ENCODE data around the gene SESN1.
"Not testable (repeated sequence)": the region's sequence is repeated elsewhere in the genome, so short reads cannot be mapped to it uniquely, and the experiment has no call there.

SESN1 gene

DNA sequence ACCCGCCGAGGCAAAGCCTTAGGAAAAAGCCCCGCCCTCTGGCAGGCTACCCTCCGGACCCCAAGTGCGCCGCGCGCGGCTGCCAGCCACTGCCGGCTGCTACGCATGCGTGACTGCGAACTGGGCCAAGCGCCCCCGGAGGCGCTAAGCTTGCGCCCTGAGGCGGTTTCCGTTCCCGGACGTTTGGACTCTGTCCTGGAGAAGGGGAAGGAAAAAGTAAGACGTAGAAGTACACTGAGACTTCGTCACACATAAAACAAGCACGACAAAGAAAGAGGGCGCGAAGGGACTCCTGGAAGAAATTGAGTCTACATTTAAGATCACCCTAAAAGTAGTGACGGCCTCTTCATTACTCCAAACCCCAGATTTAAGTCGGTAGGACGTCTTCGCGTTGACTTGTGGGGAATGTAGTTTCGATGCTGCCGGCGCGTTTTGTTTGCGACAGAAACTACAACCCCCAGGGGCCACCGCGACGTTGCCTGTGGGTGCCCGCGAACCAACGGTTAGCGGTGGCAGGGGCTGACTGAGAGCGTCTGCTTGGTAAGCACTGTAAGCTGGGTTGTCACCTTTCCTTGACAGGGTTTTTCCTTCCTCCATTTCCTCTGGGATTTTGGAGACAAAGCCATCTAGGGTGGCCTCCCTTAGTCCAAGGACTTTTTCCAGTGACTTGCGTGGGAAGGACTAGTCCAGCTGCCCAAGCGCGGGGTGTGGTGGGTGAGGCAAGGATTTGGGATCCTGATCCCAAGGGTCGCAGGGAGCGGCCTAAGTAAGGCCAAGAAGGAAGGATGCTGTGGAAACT, 589 bp upstream of the SESN1 start, which contains the start of gene CEP57L1:
Gene CEP57L1 (plus strand): TSS at position 472 of the 799 bp plus-strand sequence. CDS start 49,715 bp downstream, outside the sequence.
- peak; percentile 63 for DNase-seq (ENCODE audit: low spot score)

DNA sequence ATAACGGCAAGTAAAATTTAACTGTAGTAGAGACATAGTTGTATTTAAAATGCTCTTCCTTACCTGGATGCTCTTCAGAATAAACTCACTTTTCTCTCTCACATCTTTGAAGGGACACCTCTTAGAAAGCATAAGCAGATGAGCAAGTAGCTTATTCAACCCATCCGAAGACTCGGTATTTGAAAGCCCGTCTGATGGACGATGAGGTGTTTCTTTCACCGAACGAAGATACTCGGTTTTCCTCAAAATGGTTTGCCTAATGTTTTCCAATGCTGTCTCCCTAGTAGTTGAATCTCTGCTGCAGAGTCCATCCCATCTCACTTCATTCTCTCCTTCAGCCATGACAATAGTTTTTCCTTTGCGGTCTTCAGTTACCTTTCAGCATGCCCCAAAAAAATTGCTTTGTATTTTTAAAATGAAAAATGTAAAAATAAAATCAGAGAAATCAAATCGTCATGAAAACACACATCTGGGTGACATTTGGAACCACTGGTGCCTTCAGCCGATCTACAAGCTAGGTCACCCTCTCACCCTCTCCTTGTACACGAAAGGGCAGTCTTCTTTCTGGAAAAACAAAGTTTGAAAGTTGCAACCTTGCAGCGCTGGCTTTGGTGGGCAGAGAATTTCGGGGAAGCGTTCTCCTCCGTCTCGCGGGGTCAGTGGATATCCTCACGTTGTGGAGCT, 772 bp downstream of the SESN1 start:
- DNase-seq (ENCODE audit: low spot score), result no peak

DNA sequence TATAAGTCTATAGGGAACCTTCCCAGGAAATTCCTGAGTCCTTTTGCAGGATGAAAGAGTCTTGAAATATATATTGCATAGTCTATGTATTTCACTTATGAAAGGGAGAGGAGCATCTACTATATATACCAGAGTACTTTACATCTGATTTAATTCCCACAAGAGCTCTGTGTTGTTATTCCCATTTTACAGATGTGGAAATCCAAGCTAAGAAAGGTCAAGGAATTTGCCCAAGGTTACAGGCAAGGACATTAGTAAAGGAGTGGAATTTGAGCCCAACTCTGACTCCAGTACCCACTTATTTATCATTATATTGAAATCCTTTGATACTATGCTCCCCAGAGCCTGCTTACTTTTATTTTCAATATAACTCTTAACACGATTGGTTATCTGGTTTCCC, 2.6 kb downstream of the SESN1 start:
- no peak for DNase-seq (ENCODE audit: low spot score)

DNA sequence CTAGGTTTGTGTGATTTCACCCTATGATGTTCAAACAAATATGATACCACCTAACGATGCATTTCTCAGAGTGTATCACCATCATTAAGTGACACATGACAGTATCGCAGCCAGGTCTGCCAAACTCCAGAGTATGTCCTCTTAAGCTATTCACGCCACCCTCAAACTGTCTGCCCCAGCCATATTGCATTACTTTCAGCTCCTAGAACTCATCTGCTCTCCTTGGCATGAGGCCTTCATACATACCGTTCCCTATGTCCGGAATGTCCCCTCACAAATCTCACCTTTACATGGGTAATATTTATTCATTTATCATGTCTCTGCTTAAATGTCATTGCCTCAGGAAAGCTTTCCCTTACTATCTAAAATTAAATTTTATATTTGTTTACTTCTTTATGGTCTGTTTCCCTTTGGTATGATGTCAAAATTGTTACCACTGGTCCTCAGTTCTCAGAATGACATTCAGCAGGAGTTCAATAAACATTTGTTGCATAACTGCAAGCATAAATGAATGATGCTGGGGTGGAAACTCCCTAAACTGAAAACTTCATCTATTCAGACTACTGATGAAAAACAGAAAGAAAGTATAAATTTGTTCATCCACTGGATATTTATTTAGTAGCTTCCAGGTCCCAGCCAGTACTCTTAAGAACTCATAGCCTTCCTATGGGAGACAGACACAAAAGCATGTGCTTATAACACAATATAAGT, 3.2 kb downstream of the SESN1 start:
- no peak for DNase-seq (ENCODE audit: low spot score)

DNA sequence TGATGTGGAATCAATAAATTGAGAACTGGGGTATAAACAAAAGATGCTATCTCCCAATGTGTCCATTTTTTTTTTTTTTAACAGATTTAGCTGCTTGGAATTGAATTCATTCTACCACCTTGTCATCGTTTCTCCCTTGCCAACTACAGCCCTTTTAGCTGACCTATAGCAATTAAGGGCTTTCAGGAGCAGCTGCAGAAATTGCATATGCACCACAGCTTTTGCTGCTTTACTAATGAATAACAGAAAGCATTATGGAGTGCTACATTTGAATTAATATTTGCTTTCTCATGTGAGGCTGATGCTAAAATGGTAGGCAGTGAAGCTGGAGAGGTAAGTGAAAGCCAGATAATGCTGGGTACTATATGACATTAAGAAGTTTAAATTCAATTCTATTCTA, 5.7 kb downstream of the SESN1 start:
- no peak for DNase-seq (ENCODE audit: low spot score)

DNA sequence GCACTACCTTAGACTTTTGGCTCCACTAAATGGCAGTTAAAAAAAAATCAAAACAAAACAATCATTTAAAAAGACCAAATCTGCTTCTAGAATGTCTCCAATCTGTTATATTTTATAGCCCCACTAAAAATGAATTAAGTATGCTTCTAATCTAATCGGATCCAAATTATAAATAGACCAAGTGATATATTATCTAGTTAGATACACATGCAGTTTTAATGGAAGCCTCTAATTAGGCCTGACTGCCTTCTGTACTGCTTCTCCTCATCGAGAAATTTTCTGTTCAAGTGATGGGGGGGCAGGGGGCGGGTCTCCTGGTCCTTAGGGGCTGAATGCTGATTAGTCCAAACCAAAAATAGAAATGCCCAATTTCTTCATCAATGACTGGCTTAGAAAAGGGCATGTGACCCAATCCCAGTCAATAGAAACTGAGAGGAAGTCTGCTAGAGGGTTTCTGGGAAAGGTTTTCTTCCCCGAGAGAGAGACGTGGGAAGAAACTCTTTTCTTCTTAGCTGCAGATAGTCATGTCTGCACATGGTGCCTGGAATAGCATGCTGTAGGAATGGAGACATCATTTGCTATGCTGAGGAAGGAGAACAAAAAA, 6.9 kb downstream of the SESN1 start:
- no peak for DNase-seq (ENCODE audit: low spot score)

DNA sequence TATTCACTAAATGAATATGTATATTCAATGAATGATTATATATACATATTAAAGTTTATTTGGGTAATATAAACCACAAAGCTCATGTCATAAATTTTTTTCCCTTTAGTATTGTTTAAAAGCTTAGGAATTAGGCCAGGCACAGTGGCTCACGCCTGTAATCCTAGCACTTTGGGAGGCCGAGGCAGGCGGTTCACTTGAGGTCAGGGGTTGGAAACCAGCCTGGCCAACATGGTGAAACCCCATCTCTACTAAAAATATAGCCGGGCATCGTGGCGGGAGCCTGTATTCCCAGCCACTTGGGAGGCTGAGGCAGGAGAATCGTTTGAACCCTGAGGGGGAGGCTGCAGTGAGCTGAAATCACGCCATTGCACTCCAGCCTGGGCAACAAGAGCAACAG, 10.5 kb downstream of the SESN1 start:
- DNase-seq (ENCODE audit: low spot score), result not testable (repeated sequence)

DNA sequence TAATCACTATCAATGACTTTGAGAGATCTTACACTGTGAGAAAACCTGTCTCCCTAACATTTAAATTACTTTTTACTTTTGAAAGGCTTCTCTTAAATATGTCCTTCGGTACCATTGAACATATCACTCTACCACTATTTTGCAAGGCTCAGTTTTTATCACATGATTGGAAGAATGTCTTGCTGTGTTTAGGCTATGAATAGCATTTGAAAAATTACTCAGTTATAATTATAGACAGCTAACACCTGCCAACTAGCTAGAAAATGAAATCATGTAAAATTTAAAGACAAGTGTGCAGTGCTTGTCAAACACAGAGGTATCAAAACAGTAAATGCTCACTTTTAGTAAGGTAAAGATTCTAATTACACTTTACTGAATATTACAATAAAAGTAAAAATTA, 11.0 kb downstream of the SESN1 start:
- no peak for DNase-seq (ENCODE audit: low spot score)

DNA sequence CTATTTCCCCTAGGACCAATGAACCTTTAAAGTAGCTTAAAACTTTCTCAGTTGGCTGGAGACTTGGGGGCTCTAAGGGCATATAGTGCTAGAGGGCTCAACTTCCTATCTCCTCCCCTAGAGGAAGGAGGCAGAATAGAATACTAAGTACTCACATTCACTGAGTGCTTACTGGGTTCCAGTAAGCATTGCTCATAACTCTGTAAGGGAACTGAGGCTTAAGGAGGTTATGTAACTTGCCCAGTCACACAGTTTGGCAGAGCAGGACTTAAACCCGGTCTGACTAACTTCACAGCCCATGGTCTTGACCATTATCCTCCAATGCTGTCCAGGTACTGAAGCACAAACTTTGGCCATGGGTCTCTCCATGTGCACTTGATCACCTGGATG, 12.5 kb downstream of the SESN1 start:
- no peak for DNase-seq (ENCODE audit: low spot score)

DNA sequence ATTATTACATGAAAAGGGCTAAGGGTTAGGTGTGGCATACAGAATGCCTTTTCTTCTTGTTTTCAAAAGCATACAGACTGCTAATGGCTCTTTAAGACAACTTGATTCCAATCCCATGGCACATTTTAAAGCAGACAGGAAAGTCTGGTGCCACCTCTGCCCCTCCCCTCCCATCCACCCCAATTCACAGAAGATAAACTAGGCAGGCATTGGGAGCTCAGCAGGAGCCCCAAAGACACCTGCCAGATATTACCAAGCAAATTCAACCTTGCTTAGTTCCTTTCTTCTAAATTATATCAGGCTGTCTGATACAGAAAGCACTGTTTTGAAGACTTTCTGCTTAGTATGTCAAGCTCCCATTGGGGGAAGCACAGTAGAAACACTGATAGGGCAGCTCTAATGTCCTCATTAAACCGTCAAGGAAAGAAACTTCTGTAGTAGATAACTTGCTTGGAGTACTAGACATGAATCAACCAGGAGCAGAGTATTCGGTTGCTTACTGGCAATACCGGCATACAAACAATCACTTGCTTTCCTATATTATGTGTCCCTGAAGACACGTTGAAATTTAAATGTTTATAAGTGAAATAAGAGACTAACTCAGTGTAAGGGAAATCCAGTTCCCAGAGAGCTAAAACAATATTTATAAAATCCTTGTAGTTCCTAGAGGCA, 13.0 kb downstream of the SESN1 start:
- DNase-seq (ENCODE audit: low spot score), result no peak

DNA sequence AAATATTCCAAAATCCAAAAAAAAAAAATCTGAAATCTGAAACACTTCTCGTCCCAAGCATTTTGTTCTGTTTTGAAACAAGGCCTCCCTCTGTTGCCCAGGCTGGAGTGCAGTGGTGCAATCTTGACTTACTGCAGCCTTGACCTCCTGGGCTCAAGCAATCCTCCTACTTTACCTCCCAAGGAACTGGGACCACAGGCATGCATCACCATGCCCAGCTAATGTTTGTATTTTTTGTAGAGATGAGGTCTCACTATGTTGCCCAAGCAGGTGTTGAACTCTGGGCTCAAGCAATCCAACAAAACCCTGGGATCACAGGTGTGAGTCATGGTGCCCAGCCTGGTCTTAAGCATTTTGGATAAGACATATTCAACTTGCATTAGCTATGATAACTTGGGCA, 13.6 kb downstream of the SESN1 start:
- DNase-seq (ENCODE audit: low spot score), result no peak

DNA sequence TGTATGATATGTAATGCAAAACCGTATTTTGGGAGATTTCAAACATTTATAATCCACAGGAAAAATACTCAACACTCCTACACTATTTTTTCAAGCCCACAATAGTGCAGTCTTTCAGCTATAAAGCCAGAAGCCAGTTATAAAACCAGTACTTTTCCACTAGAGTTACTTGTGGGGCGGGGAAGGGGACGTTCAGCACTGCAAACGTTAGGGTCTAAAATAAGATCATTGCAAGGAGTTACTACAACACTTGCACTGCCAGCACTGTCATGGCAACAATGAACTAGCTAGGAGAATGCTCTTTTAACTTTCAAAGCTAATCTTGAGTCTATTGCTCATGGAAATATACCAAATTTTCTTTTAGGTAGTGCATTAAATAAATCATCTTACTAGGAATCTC, 14.7 kb downstream of the SESN1 start:
- DNase-seq (ENCODE audit: low spot score), result no peak

DNA sequence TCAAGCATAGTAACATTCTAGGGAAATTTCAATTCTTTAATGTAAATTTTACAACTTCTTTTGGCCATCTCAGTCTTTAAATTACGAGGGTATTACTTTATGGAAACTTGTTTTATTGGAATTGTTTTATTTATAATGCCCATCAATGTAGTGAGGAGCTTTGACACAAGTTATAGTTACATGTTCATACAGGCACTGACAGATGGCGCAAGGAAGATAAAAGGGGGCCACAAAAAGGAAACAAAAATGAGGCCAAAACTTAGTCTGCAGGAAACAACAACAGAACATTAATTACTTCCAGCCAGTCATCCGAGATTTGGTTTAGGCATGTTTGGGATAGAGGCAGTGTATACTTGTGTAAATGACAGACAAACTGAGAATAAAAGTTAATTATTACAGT, 18.3 kb downstream of the SESN1 start:
- DNase-seq (ENCODE audit: low spot score), result no peak

DNA sequence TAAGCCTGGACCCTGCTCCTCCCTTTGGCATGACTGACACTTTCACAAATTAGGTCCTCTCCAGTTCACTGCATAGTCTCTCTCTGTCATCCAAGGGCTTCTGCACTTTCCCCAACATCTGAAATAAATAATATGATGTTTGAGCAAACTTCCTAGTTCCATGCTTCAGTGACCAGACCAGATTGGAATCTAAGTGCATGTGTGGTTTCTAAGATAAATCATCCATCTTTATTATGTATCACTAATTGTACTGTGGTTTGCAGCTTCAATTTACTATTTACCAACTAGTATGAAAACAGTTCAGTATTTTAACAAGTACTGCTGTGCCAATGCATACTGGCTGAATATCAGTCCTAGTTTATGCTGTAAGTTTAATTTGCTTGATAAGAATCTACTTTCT, 18.7 kb downstream of the SESN1 start:
- DNase-seq (ENCODE audit: low spot score), result no peak

DNA sequence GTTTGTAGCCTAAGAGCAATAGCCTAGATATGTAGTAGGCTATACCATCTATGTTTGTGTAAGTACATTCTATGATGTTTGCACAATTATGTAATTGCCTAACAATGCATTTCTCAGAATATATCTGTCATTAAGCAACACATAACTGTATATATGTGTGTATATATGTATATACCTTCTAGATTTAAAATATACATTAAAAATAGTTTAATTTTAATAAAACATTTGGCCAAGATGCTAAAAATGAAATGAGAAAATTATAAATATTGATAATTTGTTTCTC, 20.6 kb downstream of the SESN1 start:
- DNase-seq (ENCODE audit: low spot score), result no peak

DNA sequence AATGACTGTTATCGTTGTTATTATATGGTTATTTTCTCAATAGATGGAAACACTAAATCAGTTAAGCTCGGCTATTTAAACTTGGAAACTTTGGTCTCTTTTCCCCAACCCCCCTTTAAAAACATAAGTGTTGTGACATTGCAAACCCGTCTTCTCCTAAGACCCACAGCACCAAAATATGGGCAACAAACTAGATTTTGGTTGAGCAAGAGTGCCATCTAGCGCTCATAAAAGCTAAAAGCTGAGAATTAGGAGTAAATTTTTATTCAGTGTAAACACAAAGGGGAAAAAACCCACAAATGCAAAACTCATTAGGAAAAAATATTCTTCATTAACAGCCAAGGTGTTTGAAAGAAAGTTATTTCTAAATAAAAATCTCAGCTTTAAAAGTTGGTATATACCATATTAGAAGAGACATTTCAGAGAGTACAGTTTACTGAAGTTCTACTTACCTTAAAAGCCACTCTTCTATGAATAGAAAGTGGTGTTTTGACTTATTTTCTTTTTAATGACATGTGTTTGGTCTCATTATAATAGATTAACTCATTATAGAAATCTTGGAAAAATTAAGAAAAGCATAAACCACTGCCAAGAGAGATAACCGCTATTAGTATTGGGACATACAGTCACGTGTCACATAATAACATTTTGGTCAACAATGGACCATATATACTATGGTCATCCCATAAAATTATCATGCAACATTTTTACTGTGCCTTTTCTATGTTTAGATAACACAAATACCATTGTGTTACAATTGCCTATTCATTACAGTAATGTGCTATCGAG, 21.1 kb downstream of the SESN1 start:
- no peak for DNase-seq (ENCODE audit: low spot score)

DNA sequence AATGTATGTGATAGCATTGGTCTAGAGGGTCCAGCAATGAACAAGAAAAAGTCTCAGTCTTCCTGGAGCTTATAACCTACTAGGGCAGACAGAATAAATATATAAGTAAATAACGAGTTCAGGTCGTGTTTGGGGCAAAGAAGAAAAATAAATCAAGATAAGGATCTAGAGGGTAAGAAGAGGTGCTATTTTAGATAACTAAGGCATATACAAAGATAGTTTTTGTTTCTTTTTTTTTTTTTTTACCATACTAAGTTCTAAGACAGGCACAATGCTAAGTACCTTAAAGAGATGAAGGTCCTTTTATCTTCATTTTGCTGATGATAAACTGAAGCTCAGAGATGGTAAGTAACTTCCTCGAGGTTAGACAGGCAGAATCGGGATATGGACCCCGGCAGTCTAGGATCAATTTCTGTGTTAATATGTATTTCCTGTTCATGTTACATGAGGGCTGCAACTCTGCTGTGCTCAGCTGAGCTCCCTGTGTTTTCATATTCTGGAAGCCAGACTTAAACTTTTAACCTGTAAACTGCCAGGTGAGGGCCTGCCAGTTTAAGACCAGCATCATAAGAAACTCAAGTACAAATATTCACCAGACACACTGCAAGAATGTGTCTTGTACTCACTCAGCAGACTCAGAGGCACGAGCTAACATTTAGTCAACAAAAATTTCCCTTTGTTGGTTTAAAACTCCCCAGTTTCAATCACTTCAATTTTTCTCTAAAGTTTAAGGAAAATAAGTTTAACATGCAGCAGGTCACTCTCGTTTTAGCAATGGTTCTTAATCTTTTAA, 23.3 kb downstream of the SESN1 start:
- no peak for DNase-seq (ENCODE audit: low spot score)

DNA sequence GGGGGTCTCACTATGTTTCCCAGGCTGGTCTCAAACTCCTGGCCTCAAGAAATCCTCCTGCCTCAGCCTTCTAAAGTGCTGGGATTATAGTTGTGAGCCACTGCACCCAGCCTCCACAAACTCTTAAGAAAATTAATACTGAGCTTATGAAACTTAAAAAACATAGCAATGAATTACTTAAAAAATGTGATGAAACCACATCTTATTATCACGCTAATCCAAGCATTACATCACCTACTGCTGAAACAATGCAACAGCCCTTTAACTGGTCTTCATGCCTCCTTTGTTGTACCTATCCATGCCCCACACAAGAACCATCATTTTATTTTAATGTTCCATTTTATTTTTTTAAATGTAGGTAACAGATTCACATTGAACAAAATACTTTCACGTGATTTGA, 24.9 kb downstream of the SESN1 start:
- DNase-seq (ENCODE audit: low spot score), result no peak

DNA sequence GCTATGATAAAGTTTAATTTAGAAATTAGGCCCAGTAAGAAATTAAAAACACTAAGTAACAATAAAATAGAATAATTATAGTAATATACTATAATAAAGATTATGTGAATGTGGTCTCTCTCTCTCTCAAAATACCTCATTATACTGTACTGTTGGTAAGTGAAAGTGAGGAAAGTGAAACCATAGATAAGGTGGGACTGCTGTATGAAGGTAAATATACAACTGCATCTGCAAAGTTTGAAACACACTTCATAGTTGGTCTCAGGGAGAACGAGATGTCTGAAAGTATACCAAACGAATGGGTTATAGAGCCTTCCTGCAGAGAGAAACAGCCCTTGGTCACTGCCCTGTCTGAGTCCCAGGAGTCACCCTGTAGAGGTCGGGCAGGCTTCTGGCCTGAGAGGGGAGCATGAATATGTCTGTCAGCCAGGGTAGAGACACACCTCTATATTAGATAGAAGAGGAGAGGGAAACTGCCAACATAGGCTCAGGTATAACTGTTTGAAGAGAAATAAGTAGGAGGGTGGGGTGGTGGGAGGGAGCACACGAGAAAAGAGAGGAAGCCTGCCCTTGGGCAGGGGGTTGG, 31.8 kb downstream of the SESN1 start:
- DNase-seq (ENCODE audit: low spot score), result no peak

DNA sequence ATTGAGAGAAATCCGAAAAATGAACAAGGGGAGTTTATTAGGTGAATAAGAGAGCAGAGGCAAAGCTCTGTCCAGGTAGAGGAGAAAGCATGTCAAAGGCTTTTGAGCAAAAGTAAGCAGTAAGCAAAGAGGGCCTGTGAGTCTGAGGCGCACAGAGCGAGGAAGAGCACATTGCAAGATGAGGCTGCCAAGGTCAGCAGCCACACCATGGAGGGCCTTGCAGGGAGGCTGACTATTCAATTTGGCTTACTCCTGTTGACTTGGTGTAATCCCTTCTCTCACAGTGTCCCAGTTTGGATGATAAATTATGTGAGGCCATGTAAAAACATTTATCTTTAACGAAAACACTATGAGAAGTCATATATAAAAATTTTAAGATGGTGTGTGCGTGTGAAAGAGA, 32.4 kb downstream of the SESN1 start:
- no peak for DNase-seq (ENCODE audit: low spot score)
